Psoas muscle (tissue), 8 donors: ENCODE results near the gene CMTM1. TPM values are rescaled to one million over a fixed set of nuclear protein-coding genes. Genes with fewer than 3 reads are reported as not detected.

Experiments used
- ATAC-seq, 4 donors: fragments of 200-7000 bp; cut with Tn5 transposase; one replicate each; pipeline ENCODE4 v1.9.1; 2020; ENCODE audit warnings: moderate library complexity in 3 of 4, mild to moderate bottlenecking in 2 of 4
- DNase-seq, 2 donors: peaks; one replicate each; pipeline ENCODE4 v3.0.0-alpha.2; 2020
- H3K27ac ChIP-seq: fragments of 200-600 bp; one replicate; pipeline ENCODE4 v1.8.0; 2022
- H3K27me3 ChIP-seq, 3 donors: fragments of 200-600 bp in 1 of 3; one replicate each; pipeline versions ENCODE4 v1.6.1 to v1.8.0; 2013 to 2022; ENCODE audit warnings: low read length in 2 of 3, mild to moderate bottlenecking in 2 of 3, moderate library complexity in 1 of 3; ENCODE audit not compliant: insufficient read depth in 3 of 3
- H3K36me3 ChIP-seq, 2 donors: fragments of 200-600 bp in 1 of 2; one replicate each; pipeline versions ENCODE4 v1.6.1 to v1.8.0; 2013 to 2022; ENCODE audit warnings: low read depth in 1 of 2, mild to moderate bottlenecking in 1 of 2, moderate library complexity in 1 of 2; ENCODE audit not compliant: insufficient read depth in 1 of 2
- H3K4me1 ChIP-seq: fragments of 200-600 bp; one replicate; pipeline ENCODE4 v1.8.0; 2022
- H3K4me3 ChIP-seq: fragments of 200-600 bp; one replicate; pipeline ENCODE4 v1.8.0; 2022; ENCODE audit warnings: mild to moderate bottlenecking
- H3K9me3 ChIP-seq: fragments of 200-600 bp; one replicate; pipeline ENCODE4 v1.8.0; 2022
- whole genome bisulfite sequencing, 3 donors: extraction: QIAGEN DNeasy Blood & Tissue Kit; methylation state at CpG; one replicate each; pipeline versions ENCODE4 v1.1.6 to v1.1.7; 2013; 5-methylcytosine and 5-hydroxymethylcytosine counted together
- intact Hi-C, 2 donors: fragments of 100-400 bp; cut with DNase I; formaldehyde crosslinking; loops; one replicate each; pipeline versions ENCODE4 v1.11.0 to v1.14.2; 2022
- polyA plus RNA-seq, 3 donors: library from polyadenylated mRNA; stranded (reverse); fragments of 200-250 nt; gene quantifications; one replicate each; pipeline ENCODE4 v1.2.3, GENCODE V29; 2013
- total RNA-seq, 4 donors: library from RNA; stranded (reverse); fragmentation: NEBNext Ultra II Directional in 2 of 4; extraction: Animal tissue kit (Norgen Biotek cat#: 25700) in 2 of 4; gene quantifications; one replicate each; pipeline versions ENCODE4 v1.2.1 to v1.2.4, GENCODE V29; 2021 to 2023
- TF ChIP-seq, protein P1 (sequence below): fragments of 200-600 bp; IDR thresholded peaks from one replicate; pipeline ENCODE4 v1.8.0; 2022; ENCODE audit warnings: antibody characterized with exemption
- donor health status: healthy with polysubstance abuse.
- donor health status: DM: no; HTN: no; CAD: no; lungs with moderate emphysema.
- donor health status: Bipolar disorder and iron deficiency.
- donor health status: healthy.
- donor health status: DM: yes; HTN: yes; CAD: no.
- donor health status: DM: no; HTN: no; CAD: no.
- donor health status: DM: no; HTN: no; CAD: no.
- donor health status: DM: yes; HTN: yes; CAD: no.

The CMTM1 gene
- total and polyA plus RNA-seq, 7 donors: 0.04 to 1.1 (median 0.50) TPM; not detected in 3

DNA sequence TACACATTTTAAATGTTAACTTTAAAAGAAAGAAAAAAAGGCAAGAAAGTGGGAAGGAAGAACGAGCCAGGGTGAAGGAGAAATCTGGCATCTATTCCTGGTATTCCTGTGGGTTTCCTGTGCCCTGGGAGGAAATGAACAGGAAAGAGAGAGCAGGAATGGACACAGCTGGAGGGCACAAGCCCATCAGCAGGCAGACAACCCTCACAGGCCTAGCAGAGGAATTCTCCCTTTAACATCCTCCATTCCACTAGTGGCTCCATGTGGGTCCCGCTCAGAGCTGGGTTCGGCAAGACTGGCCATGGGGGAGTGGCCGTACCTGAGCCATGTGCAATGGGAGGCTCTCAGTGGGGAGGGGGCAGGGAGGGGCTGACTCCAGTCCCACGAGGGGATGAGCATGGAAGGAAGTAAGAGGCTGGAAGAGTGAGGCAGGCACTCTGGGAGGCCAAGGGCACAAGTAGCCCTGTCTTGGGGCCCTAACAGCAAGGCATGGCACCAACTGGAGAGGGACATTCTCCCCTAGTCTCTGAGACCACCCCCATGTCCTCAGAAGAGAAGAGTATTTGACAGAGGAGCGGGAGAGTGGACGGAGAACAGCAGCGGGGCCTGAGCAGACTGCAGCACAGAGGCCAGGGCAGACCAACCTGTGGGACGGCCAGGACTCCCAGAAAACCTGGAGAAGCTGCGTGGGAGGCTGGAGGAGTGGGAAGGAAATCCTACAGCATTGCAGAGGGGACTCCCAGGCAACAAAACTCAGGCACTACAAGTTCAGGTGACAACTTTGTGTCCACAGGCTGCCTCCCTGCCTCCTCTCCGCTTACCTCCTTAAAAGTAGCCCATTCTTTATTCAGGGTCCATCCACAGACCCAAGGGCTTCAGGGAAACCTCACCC is 46.5 kb upstream of the CMTM1 start:
- ATAC-seq (no peak), DNase-seq (no peak)
- peaks cover 49% of the 10 kb centered on the region for H3K4me1 ChIP-seq
- H3K27ac ChIP-seq: peak overlapping the region; percentile 41
- intact Hi-C loops: loop anchor here in 1 of 2 donors (5.0 kb wide), 1 partner anchor 33 kb away; the partner anchor contains the start of genes CKLF and TK2
- WGBS, 3 donors: 81 to 84% (median 82%) methylated on average over 11 of the region's 11 CpGs
- peaks cover 0 to 28% of the 10 kb centered on the region in 2 donors for H3K36me3 ChIP-seq
- H3K27me3 ChIP-seq: no peaks in the 10 kb centered on the region
- H3K9me3 ChIP-seq: no peaks in the 10 kb centered on the region
- TF ChIP-seq, protein P1, sequence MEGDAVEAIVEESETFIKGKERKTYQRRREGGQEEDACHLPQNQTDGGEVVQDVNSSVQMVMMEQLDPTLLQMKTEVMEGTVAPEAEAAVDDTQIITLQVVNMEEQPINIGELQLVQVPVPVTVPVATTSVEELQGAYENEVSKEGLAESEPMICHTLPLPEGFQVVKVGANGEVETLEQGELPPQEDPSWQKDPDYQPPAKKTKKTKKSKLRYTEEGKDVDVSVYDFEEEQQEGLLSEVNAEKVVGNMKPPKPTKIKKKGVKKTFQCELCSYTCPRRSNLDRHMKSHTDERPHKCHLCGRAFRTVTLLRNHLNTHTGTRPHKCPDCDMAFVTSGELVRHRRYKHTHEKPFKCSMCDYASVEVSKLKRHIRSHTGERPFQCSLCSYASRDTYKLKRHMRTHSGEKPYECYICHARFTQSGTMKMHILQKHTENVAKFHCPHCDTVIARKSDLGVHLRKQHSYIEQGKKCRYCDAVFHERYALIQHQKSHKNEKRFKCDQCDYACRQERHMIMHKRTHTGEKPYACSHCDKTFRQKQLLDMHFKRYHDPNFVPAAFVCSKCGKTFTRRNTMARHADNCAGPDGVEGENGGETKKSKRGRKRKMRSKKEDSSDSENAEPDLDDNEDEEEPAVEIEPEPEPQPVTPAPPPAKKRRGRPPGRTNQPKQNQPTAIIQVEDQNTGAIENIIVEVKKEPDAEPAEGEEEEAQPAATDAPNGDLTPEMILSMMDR: no peak
- no peak overlapping the region for H3K4me3 ChIP-seq

DNA sequence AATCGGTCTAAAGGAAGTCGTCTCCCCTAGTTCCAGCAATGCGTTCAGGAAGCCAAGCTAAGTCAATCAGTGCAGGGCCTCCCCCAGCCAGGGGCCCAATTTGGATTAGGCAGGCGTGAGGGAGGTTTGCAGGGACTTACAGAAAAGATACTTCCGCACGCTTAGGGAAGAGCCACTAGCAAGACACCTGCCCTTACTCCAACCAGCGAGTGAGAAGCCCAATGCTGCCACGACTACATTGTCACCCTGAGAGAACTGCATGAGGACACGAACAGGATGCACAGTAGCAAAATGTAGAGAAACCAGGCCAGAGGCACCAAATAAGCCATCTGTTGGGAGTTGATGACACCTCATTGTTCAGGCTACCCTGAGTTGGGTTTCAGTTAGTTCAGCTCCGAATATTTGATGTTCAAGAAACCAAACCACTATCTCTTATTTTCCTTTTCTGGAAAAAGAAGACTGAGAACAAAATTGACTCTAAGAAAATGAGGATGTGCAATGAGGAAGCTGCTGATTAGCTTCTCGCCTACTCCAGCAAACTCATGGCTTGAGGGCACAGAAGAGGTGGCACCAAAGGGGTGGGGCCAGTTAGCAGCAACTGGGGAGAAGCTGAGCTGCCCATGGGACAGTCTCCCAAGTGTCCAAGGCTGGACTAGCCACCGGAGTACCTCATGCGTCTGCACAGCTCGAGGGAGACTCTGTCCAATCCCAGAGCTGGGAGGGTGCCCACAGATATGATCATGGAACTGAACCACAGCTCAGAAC is 45.7 kb upstream of the CMTM1 start:
- intact Hi-C loops: no loop called here
- Histone ChIP-seq H3K4me3 (no peak overlapping the region), H3K27me3 (no peaks in the 10 kb centered on the region), H3K36me3 (peaks cover 0 to 31% of the 10 kb centered on the region in 2 donors), H3K9me3 (no peaks in the 10 kb centered on the region), H3K4me1 (peaks cover 46% of the 10 kb centered on the region), H3K27ac (peak overlapping the region; percentile 41)
- no peak for ATAC-seq
- TF ChIP-seq, protein P1: no peak
- 71 to 77% (median 74%) methylated on average over 14 of the region's 14 CpGs for WGBS, 3 donors
- peak in 1 of 2 donors; percentile 66 for DNase-seq

DNA sequence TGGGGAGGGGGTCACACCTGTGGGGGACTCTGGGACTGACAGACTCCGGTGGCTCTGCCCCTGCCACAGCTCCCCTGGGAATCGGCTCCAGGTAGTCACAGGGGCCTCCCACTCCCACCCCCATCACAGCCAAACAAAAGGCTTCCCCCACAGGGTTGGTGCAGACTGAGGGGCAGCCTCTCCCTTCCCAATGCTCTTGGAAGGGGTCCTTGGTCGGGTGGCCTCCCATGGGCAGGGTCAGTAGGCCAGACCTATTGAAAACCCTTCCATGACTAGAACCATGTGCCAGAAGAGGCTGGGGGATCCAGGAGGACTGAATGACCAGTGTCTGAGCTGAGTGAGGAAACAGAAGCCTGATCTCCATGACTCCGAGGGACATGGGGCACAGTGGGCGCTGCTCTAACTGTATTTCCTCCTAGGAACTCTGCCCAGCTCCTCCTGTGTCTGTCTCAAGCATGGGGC is 45.0 kb upstream of the CMTM1 start:
- H3K9me3 ChIP-seq: no peaks in the 10 kb centered on the region
- TF ChIP-seq, protein P1: no peak
- no peak overlapping the region for H3K4me3 ChIP-seq
- WGBS, 3 donors: 88 to 99% (median 97%) methylated on average over 5 of the region's 5 CpGs
- intact Hi-C loops: no loop called here
- H3K27ac ChIP-seq: no peak overlapping the region
- H3K4me1 ChIP-seq: peaks cover 39% of the 10 kb centered on the region
- DNase-seq: no peak
- peaks cover 0 to 34% of the 10 kb centered on the region in 2 donors for H3K36me3 ChIP-seq
- ATAC-seq: no peak
- no peaks in the 10 kb centered on the region for H3K27me3 ChIP-seq

DNA sequence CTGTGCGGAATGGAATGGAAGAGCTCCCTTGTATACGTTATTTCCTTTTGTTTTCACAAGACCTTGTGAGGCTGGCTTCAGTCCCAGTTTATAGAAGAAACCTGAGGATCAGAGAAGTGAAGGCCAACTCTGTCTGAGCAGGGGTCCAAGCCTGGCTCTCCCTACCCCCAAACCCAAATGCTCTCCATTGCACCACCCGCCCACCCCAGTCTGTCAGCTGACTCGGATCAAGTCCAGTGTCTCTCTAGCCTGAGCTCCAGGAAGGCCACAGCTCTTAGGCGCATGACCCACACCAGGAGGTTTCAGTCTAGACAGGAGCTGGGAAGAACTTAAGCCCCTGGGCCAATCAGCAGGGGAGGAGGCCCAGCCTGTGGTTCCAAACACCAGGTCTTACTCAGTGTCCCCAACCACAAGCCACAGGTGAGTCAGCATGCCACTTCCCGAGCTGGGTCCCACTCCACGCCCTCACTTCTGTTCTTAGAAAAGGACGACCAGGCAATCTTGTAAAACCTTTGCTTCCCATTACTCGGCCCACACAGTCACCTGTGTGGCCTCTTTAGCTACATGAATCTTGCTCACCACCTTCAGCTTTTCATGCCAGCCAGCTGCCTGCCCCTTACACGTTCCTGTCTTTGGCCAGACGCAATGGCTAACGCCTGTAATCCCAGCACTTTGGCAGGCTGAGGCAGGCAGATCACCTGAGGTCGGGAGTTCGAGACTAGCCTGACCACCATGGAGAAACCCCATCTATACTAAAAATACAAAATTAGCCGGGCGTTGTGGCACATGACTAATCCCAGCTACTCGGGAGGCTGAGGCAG is 44.1 kb upstream of the CMTM1 start:
- DNase-seq (no peak), ATAC-seq (peak in 3 of 4 donors; percentile 65 to 77 (median 65))
- TF ChIP-seq, protein P1: no peak
- Histone ChIP-seq H3K27ac (peak overlapping the region; percentile 50), H3K9me3 (no peaks in the 10 kb centered on the region), H3K36me3 (peaks cover 0 to 39% of the 10 kb centered on the region in 2 donors), H3K27me3 (no peaks in the 10 kb centered on the region), H3K4me3 (no peak overlapping the region), H3K4me1 (peaks cover 33% of the 10 kb centered on the region)
- 80 to 84% (median 83%) methylated on average over 17 of the region's 17 CpGs for WGBS, 3 donors
- intact Hi-C loops: no loop called here
